H9 (cell line): ENCODE data around the gene IMMP1L. TPM values are rescaled to one million over a fixed set of nuclear protein-coding genes. Genes with fewer than 3 reads are reported as not detected.

Experiments used
- DNase-seq: peaks from one replicate; pipeline ENCODE4 v3.0.0-alpha.2; 2017
- H2AFZ ChIP-seq: one replicate; pipeline ENCODE4 v1.6.1; 2013; ENCODE audit warnings: mild to moderate bottlenecking, low read length, control low read depth, moderate library complexity
- H2AK5ac ChIP-seq: 2 replicates; pipeline ENCODE4 v1.6.1; 2013; ENCODE audit warnings: low read length, control low read depth, mixed read lengths; ENCODE audit not compliant: insufficient read length
- H2BK120ac ChIP-seq: one replicate; pipeline ENCODE4 v1.6.1; 2013; ENCODE audit warnings: low read depth, mild to moderate bottlenecking, low read length, control low read depth, inconsistent platforms; ENCODE audit not compliant: poor library complexity, severe bottlenecking
- H2BK12ac ChIP-seq: 2 replicates; pipeline ENCODE4 v1.6.1; 2013; ENCODE audit warnings: low read length, control low read depth, mixed read lengths, low read depth; ENCODE audit not compliant: insufficient read length
- H2BK15ac ChIP-seq: 2 replicates; pipeline ENCODE4 v1.6.1; 2013; ENCODE audit warnings: low read depth, low read length, control low read depth
- H2BK20ac ChIP-seq: one replicate; pipeline ENCODE4 v1.6.1; 2013; ENCODE audit warnings: low read depth, mild to moderate bottlenecking, low read length, control low read depth, inconsistent platforms; ENCODE audit not compliant: poor library complexity, severe bottlenecking
- H2BK5ac ChIP-seq: 2 replicates; pipeline ENCODE4 v1.6.1; 2013; ENCODE audit warnings: low read length, control low read depth, mixed read lengths; ENCODE audit not compliant: insufficient read length
- H3K14ac ChIP-seq: 2 replicates; pipeline ENCODE4 v1.6.1; 2013; ENCODE audit warnings: low read length, control low read depth; ENCODE audit not compliant: insufficient read depth
- H3K18ac ChIP-seq: 2 replicates; pipeline ENCODE4 v1.6.1; 2013; ENCODE audit warnings: low read depth, mild to moderate bottlenecking, mixed read lengths, low read length, control low read depth; ENCODE audit not compliant: insufficient read length
- H3K23ac ChIP-seq: 2 replicates; pipeline ENCODE4 v1.6.1; 2013; ENCODE audit warnings: low read length, control low read depth, mixed read lengths, low read depth; ENCODE audit not compliant: insufficient read length
- H3K23me2 ChIP-seq: 2 replicates; pipeline ENCODE4 v1.6.1; 2013; ENCODE audit warnings: low read depth, mild to moderate bottlenecking, mixed read lengths, low read length, control low read depth; ENCODE audit not compliant: insufficient read length, poor library complexity, severe bottlenecking
- H3K27ac ChIP-seq: 2 replicates; pipeline ENCODE4 v1.5.1; 2013; ENCODE audit warnings: low read length, control low read depth, mixed read lengths, low read depth; ENCODE audit not compliant: insufficient read length
- H3K27me3 ChIP-seq: 2 replicates; pipeline ENCODE4 v1.6.1; 2013; ENCODE audit warnings: low read length, control low read depth, inconsistent platforms; ENCODE audit not compliant: insufficient read depth
- H3K4ac ChIP-seq: 2 replicates; pipeline ENCODE4 v1.6.1; 2013; ENCODE audit warnings: low read depth, mild to moderate bottlenecking, control low read depth, inconsistent platforms, low read length, moderate library complexity
- H3K4me1 ChIP-seq: 2 replicates; pipeline ENCODE4 v1.6.1; 2013; ENCODE audit warnings: low read length, control low read depth, inconsistent platforms; ENCODE audit not compliant: insufficient read depth
- H3K4me2 ChIP-seq: 2 replicates; pipeline ENCODE4 v1.6.1; 2013; ENCODE audit warnings: low read length, control low read depth, mixed read lengths; ENCODE audit not compliant: insufficient read length, insufficient read depth
- H3K56ac ChIP-seq: 2 replicates; pipeline ENCODE4 v1.6.1; 2013; ENCODE audit warnings: low read depth, mild to moderate bottlenecking, mixed read lengths, low read length, control low read depth; ENCODE audit not compliant: insufficient read length
- H3K79me1 ChIP-seq: 2 replicates; pipeline ENCODE4 v1.6.1; 2013; ENCODE audit warnings: low read depth, mild to moderate bottlenecking, moderate library complexity, low read length, control low read depth, inconsistent platforms; ENCODE audit not compliant: insufficient read depth, poor library complexity, severe bottlenecking
- H3K79me2 ChIP-seq: 2 replicates; pipeline ENCODE4 v1.6.1; 2013; ENCODE audit warnings: low read length, control low read depth, inconsistent platforms; ENCODE audit not compliant: insufficient read depth
- H3K9ac ChIP-seq: 2 replicates; pipeline ENCODE4 v1.6.1; 2013; ENCODE audit warnings: low read length, control low read depth, mixed read lengths; ENCODE audit not compliant: insufficient read length; ENCODE audit errors: extremely low read depth
- H3K9me3 ChIP-seq: one replicate; pipeline ENCODE4 v1.6.1; 2013; ENCODE audit warnings: low read depth, low read length, inconsistent platforms; ENCODE audit not compliant: control insufficient read depth
- H3T11ph ChIP-seq: one replicate; pipeline ENCODE4 v1.6.1; 2013; ENCODE audit warnings: mild to moderate bottlenecking, low read length, control low read depth, inconsistent platforms
- H4K20me1 ChIP-seq: one replicate; pipeline ENCODE4 v1.6.1; 2013; ENCODE audit not compliant: control insufficient read depth, insufficient read length, insufficient read depth
- H4K5ac ChIP-seq: 2 replicates; pipeline ENCODE4 v1.6.1; 2013; ENCODE audit warnings: low read depth, mild to moderate bottlenecking, mixed read lengths, low read length, control low read depth; ENCODE audit not compliant: insufficient read length
- H4K8ac ChIP-seq: replicated peaks from 2 replicates; pipeline ENCODE4 v1.6.1; 2013; ENCODE audit warnings: low read length, control low read depth, mixed read lengths, low read depth; ENCODE audit not compliant: insufficient read length
- H4K91ac ChIP-seq: 2 replicates; pipeline ENCODE4 v1.6.1; 2013; ENCODE audit warnings: low read depth, mild to moderate bottlenecking, moderate library complexity, mixed read lengths, low read length, control low read depth; ENCODE audit not compliant: insufficient read length
- H3K27ac Mint-ChIP-seq, 3 experiments: 2 replicates in 2 of 3; 3 replicates in 1 of 3; pipeline ENCODE4 v1.8.0; 2020 to 2021; ENCODE audit warnings: mixed read lengths in 3 of 3, mild to moderate bottlenecking in 1 of 3, moderate library complexity in 1 of 3
- H3K27me3 Mint-ChIP-seq: 2 replicates; pipeline ENCODE4 v1.8.0; 2021; ENCODE audit warnings: low read depth, mild to moderate bottlenecking, moderate library complexity, mixed read lengths
- H3K36me3 Mint-ChIP-seq, 3 experiments: 2 replicates in 2 of 3; 3 replicates in 1 of 3; pipeline ENCODE4 v1.8.0; 2020 to 2021; ENCODE audit warnings: low read depth in 3 of 3, mixed read lengths in 3 of 3; ENCODE audit not compliant: insufficient read depth in 1 of 3
- H3K4me1 Mint-ChIP-seq, 2 experiments: 2 replicates each; pipeline ENCODE4 v1.8.0; 2020; ENCODE audit warnings: mixed read lengths in 2 of 2
- H3K4me3 Mint-ChIP-seq, 2 experiments: 2 replicates in 1 of 2; 3 replicates in 1 of 2; pipeline ENCODE4 v1.8.0; 2020 to 2021; ENCODE audit warnings: mild to moderate bottlenecking in 2 of 2, mixed read lengths in 2 of 2, moderate library complexity in 1 of 2
- H3K9me3 Mint-ChIP-seq, 2 experiments: 2 replicates in 1 of 2; 3 replicates in 1 of 2; pipeline ENCODE4 v1.8.0; 2020; ENCODE audit warnings: mild to moderate bottlenecking in 2 of 2, mixed read lengths in 2 of 2, moderate library complexity in 1 of 2
- WGBS: extraction: QIAGEN DNeasy Blood & Tissue Kit; methylation state at CpG from one replicate; pipeline ENCODE4 v1.1.7; 2013; ENCODE audit warnings: missing lambda C conversion rate, low lambda C conversion rate, mixed read lengths; ENCODE audit not compliant: insufficient read length; ENCODE audit errors: extremely low coverage; 5-methylcytosine and 5-hydroxymethylcytosine counted together
- total RNA-seq: library from RNA; stranded (reverse); gene quantifications from 2 replicates; pipeline ENCODE4 v1.2.1, GENCODE V29; 2021
- TF ChIP-seq, protein P1 (sequence below): fragments of 200-600 bp; sonication (generic); conservative IDR thresholded peaks from 3 replicates; pipeline ENCODE4 v1.8.0; 2021; ENCODE audit warnings: antibody characterized with exemption, mild to moderate bottlenecking

IMMP1L gene
- total RNA-seq, 1 experiment from 2014 or later = 27.0 TPM

DNA sequence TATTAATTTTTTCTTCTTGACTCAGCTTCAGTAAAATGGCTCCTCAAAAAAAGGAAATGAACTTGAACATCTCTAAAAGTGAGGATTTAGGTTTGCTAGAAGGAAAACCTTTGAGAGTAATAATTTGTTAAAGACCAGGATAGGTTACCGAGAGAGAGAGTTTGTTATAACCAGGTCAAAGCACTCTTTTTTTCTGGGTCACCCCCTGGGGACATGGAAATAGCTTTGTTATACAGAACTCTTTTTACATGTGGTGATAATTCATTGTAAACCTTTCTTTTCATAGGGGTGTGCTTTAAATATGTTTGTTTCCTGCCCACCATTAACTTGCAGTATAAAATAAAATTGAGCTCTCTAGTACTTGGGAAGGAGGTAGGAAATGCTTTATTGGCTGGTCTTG is 92.1 kb downstream of the IMMP1L start:
- Histone ChIP-seq H4K8ac (no peak overlapping the region), H4K20me1 (no peaks in the 10 kb centered on the region), H3K4me2 (no peak overlapping the region), H4K91ac (no peak overlapping the region), H3K9me3 (no peaks in the 10 kb centered on the region), H3K27me3 (no peaks in the 10 kb centered on the region), H3K56ac (no peak overlapping the region), H3K27ac (no peak overlapping the region), H3T11ph (no peak overlapping the region), H3K9ac (no peak overlapping the region), H3K14ac (no peak overlapping the region), H2AK5ac (no peak overlapping the region), H3K4ac (no peak overlapping the region), H3K79me1 (no peaks in the 10 kb centered on the region), H2BK12ac (no peak overlapping the region), H2BK20ac (peak overlapping the region; percentile 26), H3K23ac (no peak overlapping the region), H2BK120ac (no peak overlapping the region), H2BK5ac (no peak overlapping the region), H3K23me2 (no peaks in the 10 kb centered on the region), H3K18ac (no peak overlapping the region), H3K4me1 (peaks cover 7% of the 10 kb centered on the region), H2AFZ (no peak overlapping the region), H4K5ac (no peak overlapping the region), H3K79me2 (no peaks in the 10 kb centered on the region), H2BK15ac (no peak overlapping the region)
- H3K9me3 Mint-ChIP-seq = no peaks in the 10 kb centered on the region
- DNase-seq = no peak
- peaks cover 0 to 3% (median 0%) of the 10 kb centered on the region in 3 experiments; a peak in 1 of 7 replicates for H3K36me3 Mint-ChIP-seq
- H3K4me1 Mint-ChIP-seq = peaks cover 63 to 76% of the 10 kb centered on the region in 2 experiments
- H3K27ac Mint-ChIP-seq = peak overlapping the region in 2 of 3 experiments; percentile 49 to 76; a peak in 1 of 7 replicates
- no peaks in the 10 kb centered on the region for H3K27me3 Mint-ChIP-seq
- TF ChIP-seq, protein P1, sequence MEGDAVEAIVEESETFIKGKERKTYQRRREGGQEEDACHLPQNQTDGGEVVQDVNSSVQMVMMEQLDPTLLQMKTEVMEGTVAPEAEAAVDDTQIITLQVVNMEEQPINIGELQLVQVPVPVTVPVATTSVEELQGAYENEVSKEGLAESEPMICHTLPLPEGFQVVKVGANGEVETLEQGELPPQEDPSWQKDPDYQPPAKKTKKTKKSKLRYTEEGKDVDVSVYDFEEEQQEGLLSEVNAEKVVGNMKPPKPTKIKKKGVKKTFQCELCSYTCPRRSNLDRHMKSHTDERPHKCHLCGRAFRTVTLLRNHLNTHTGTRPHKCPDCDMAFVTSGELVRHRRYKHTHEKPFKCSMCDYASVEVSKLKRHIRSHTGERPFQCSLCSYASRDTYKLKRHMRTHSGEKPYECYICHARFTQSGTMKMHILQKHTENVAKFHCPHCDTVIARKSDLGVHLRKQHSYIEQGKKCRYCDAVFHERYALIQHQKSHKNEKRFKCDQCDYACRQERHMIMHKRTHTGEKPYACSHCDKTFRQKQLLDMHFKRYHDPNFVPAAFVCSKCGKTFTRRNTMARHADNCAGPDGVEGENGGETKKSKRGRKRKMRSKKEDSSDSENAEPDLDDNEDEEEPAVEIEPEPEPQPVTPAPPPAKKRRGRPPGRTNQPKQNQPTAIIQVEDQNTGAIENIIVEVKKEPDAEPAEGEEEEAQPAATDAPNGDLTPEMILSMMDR = no peak
- WGBS = no CpG with 5 or more reads among the region's 1 CpG
- H3K4me3 Mint-ChIP-seq = no peak overlapping the region
